HG03571 (cell line): ENCODE data around the gene WHRN.

Experiments
- ATAC-seq: cut with Tn5 transposase; IDR thresholded peaks from one replicate; pipeline ENCODE4 v1.9.1; 2021; ENCODE audit not compliant: unreplicated experiment

The WHRN gene

GRCh38 chr9:114425126-114425525 is 80.1 kb downstream of the WHRN start:
- ATAC-seq = no peak

- no peak for ATAC-seq
Measured at GRCh38 chr9:114424126-114424525, 81.1 kb downstream of the WHRN start.

DNA sequence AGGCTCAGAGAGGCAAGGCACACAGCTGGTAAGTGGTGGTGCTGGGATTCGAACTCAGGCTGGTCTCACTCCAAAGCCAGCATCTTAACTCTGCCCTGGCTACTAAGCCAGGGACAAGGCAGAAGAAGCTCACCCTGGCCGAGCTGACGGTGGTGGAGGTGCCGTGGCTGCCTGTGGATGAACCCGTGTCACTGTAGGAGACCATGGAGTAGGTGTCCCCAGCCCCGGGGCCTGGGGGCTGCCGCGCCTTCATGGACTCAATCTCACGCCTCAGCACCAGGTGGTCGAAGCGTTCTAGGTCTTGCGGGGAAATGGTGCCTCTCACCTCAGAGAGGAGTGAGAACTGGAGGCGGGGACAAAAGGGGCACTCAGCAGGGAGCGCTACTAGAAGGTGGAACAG is 82.1 kb downstream of the WHRN start:
- no peak for ATAC-seq

- ATAC-seq = no peak
Measured at GRCh38 chr9:114421147-114421546, 84.1 kb downstream of the WHRN start.

- ATAC-seq = no peak
Measured at GRCh38 chr9:114419796-114420195, 85.5 kb downstream of the WHRN start.

- ATAC-seq = no peak
Measured at GRCh38 chr9:114418053-114418452, 87.2 kb downstream of the WHRN start.

DNA sequence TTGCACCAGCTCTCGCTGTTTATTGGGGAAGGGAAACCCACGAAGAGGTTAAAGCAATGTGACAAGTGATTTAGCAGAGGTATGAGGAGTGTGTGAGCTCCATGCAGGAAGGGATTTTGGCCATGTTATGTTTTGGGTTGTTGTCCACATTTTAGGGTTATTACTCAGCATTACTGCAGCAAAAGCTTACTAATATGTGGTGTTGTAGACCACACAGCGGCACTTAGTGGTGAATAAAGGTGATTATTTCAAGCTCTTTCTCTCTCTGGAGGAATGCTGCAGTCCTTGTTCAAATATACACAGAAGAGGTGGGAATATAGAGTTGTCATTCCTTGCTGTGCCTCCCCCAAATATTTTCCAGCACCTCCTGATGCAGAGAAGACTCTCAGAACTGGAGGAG is 87.8 kb downstream of the WHRN start:
- ATAC-seq = no peak

- no peak for ATAC-seq
Measured at GRCh38 chr9:114416906-114417305, 88.4 kb downstream of the WHRN start.

DNA sequence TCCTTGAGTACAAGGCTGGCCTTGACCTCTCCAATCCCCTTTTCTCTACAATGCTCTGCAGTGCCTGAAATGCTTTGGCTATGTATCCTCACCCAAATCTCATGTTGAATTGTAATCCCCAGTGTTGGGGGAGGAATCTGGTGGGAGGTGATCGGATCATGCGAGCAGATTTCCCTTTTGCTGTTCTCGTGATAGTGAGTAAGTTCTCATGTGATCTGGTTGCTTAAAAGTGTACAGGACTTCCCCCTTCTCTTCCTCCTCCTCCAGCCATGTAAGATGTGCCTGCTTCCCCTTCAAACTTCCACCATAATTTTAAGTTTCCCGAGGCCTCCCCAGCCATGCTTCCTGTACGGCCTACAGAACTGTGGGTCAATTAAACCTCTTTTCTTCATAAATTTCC is 89.0 kb downstream of the WHRN start:
- no peak for ATAC-seq

- no peak for ATAC-seq
Measured at GRCh38 chr9:114414346-114414745, 90.9 kb downstream of the WHRN start.

DNA sequence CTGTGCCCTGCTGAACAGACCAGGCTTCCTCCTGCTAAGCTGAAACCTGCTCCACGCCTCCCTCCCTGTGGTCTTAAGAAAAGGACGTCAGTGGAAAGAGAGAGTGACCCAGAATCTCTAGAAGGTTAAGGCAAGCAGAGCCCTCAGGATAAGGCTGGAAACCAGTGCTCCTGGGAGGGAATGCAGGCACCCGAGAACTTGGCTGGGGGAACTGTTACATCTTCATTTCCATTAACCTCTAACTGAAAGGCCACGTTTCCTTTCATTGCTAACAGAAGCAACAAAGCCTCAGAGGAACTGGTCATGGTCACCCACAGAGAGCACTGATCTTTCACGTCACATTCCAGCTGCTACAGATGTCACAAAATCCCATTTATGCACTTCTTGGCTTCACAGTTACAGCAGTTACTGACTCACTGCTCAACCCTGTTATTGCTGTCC is 91.4 kb downstream of the WHRN start:
- no peak for ATAC-seq

GRCh38 chr9:114412048-114412683 is 93.1 kb downstream of the WHRN start:
- no peak for ATAC-seq

- no peak for ATAC-seq
Measured at GRCh38 chr9:114411452-114411851, 93.8 kb downstream of the WHRN start.

DNA sequence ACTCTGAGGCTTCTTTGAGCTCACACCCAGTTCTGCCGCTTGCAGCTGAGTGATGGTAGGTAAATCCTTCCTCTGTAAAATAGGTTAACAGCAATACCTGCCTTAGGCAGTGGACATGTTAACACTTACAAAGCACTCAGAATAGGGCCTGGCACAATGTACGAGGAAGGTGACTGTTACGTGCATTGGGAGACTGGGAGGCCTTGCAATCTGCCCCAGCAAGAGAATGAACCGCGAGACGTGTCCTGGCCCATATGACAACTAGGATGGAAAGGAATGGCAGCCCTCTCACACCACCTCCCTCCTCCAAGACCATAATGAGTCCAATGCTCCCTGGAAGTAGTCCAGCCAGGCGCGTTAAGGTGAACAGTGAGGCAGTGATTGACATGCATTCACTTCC is 94.4 kb downstream of the WHRN start:
- ATAC-seq = no peak

DNA sequence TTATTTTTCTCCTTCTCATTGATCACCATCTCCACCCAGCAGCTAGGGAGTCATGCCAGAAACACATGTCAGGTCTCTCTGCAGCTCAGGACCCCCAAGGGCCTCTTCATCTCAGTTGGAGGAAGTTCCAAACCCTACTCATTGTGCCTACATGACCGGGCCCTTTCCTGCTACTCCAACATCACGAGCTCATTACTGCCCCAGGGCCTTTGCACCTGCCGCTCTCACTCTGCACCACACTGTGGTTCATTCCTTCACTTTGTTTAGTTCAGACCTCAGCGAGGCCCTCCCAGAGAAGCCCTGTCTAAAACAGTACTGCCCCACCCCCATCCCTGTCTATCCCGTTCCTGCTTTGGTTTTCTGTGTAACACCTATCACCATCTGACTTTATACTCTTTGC is 95.4 kb downstream of the WHRN start:
- no peak for ATAC-seq

- no peak for ATAC-seq
Measured at GRCh38 chr9:114409103-114409780, 96.0 kb downstream of the WHRN start.

DNA sequence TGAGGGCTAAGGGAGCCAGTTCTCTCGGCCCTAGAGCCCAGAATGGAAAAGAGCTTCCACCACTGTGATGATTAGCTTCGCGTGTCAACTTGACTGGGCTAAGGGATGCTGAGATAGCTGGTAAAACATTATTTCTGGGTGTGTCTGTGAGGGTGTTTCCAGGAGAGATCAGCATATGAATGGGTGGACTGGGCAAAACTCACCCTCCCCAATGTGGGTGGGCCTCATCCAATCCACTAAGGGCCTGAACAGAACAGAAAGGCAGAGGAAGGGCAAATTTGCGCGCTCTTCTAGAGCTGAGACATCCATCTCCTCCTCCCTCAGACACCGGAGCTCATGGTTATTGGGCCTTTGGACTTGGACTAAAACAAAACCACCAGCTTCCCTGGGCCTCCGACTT is 96.6 kb downstream of the WHRN start:
- no peak for ATAC-seq

GRCh38 chr9:114407889-114408288 is 97.4 kb downstream of the WHRN start:
- no peak for ATAC-seq

GRCh38 chr9:114406441-114406840 is 98.8 kb downstream of the WHRN start:
- ATAC-seq = no peak

GRCh38 chr9:114405294-114406034 is 99.8 kb downstream of the WHRN start:
- peak; percentile 83 for ATAC-seq

- ATAC-seq = no peak
Measured at GRCh38 chr9:114404531-114404930, 100.7 kb downstream of the WHRN start.

DNA sequence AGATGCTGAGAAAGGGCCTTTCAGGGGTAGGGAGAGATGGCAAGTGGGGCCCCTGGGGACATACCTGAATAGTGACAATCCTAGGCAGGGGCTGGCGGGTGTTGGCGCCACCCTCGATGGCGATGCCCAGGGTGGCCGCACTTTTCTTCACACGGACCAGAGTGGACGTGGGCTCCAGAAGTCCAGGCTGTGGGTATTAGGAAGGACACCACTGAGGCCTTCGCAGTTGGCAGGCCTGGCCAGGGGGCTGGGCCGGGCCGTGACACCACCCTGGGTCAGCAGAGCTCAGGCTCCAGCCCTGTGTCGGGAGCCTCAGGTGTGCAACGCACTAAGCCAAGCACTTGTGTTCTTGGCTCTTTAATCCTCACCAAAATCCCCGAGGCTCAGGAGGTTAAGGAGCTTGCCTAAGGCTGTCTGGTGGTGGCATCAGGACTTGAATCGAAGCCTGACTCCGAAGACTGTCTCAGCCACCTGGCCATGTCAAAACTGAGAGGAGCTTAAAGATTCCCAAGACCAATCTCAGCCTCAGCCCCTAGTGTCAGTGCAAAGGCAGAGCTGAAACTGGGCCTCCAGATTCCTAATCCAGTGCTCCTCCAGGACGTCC is 102.0 kb downstream of the WHRN start:
- no peak for ATAC-seq
